Suppressor macrophage (primary cell): ENCODE data around the gene MRPL21.
A peak's percentile ranks its signal among the peaks of the same experiment; 100 is the strongest.
"Not testable (repeated sequence)": the region's sequence is repeated elsewhere in the genome, so short reads cannot be mapped to it uniquely, and the experiment has no call there.

ENCODE experiments used
- DNase-seq, 4 experiments: peaks; one replicate each; pipeline ENCODE4 v3.0.0-alpha.2; 2020 to 2022

The MRPL21 gene

DNA sequence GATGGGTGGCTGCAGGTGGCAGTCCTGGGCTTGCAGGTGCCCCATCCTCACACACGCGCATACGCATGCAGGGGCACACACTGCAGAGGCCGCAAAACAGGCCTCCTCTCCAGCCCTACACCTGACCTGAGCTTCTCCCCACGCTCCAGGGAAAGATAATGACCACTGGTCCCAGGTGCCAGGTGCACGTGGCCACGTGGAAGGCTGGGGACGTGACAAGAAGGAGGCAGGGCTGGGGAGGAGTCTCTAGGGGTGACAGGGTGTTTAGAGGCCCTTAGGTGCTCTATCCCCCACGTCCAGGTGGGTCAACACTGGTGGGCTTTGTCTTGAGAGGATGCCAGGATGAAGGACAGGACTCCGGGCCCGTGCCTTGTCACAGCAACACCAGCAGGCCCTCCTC, 38.4 kb downstream of the MRPL21 start:
- DNase-seq: no peak

DNA sequence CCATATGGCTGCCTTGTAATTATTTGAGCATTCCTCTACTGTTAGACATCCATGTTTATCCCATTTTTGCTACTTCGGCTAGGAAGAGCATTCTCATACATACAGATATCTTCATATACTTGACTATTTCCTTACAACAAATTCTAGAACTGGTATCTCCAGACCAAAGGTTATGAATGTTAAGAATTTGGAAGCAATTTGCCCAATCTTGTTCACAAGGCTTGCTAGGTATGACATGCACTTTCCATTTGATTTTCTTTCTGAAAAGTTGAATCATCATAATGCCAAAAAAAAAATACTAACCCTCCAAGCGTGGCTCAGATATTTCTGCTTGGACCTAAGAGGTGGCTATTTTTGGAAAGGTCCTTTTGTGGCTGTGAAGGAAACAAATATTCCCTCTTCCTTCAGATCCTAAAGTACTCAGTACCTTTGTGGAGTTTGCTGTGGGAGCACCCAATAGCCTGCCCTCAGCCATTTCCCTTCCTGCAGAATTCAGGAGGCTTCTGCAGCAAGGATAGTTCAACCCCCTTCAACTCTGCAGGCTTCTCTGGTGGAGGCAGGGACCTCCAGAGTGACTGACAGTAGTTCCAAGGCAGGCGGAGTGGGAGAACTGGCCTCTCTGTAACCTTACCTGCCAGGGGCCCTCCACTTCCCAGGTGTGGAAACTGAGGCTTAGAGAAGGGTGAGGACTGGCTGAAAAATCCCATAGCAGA, 39.9 kb downstream of the MRPL21 start:
- DNase-seq: no peak

DNA sequence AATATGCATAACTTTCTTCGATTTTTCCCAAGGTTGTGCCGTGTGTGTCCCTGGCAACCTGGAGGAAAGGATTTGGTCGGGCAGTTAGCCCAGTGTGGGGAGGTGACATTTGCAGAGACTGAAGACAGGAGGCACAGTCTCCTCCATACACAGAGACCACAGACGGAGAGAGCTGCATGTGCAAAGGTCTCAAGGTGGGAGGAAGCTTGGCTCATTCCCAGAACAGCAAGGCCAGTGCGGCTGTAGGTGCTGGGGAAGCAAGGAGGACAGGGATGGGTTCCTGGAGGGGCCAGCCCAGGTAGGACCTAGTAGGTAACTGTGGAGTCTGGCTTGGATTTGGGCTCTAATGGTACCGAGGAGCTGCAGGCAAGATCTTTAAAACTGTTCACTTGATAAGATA, 41.2 kb downstream of the MRPL21 start:
- no peak for DNase-seq

DNA sequence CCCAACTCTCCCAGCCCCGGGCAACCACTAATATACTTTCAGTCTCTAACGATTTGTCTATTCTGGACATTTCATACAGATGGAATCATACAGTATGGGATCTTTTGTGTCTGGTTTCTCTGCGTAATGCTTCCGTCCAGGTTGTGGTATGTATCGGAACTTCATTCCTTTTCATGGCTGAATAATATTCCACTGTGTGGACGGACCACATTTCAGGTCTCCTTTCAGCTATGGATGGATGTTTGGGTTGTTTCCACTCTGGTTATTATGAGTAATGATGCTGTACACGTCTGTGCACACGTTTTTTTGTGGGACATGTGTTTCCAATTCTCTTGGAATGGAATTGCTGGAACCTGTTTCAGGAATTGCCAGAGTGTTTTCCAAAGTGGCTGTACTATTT, 44.5 kb downstream of the MRPL21 start:
- DNase-seq: no peak

DNA sequence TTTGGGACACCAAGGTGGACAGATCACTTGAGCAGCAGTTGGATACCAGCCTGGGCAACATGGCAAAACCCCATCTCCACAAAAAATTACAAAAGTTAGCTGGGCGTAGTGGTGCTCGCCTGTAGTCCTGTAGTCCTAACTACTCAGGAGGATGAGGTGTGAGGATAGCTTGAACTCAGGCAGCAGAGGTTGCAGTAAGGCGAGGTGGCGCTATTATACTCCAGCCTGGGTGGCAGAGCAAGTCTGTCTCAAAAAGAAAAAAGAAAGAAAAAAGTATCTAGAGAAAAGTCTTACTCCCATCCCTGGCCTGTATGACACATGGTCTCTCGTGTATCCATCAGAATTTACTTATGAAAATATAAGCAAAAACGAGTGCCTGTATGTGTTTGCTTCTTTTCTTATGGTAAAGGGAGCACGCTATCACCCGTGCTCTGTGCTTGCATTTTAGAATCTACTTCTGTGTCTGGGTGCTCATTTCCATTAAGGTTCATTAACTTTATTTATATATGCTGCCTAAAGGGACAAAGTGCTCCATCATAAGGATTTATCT, 46.5 kb downstream of the MRPL21 start:
- no peak for DNase-seq

DNA sequence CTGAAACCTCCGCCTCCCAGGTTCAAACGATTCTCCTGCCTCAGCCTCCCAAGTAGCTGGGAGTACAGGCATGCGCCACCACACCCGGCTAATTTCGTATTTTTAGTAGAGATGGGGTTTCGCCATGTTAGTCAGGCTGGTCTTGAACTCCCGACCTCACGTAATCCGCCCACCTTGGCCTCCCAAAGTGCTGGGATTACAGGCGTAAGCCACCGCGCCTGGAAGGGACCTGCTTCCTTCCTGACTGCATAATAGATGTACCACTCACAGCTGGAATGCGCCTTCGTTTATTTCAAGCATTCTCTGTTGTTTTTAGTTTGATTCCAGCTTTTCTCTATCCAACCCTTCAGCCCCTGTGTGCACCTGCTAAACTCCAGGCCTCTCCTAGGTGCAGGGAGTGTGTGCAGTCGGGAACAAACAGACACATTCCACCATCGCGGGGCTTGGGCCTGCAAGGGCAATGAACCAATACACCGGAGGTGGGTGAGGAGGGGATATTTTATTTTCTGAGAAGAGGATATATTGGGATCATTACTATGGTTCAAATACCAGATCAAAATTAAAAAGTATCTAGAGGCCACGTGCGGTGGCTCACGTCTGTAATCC, 47.1 kb downstream of the MRPL21 start:
- not testable (repeated sequence) for DNase-seq

DNA sequence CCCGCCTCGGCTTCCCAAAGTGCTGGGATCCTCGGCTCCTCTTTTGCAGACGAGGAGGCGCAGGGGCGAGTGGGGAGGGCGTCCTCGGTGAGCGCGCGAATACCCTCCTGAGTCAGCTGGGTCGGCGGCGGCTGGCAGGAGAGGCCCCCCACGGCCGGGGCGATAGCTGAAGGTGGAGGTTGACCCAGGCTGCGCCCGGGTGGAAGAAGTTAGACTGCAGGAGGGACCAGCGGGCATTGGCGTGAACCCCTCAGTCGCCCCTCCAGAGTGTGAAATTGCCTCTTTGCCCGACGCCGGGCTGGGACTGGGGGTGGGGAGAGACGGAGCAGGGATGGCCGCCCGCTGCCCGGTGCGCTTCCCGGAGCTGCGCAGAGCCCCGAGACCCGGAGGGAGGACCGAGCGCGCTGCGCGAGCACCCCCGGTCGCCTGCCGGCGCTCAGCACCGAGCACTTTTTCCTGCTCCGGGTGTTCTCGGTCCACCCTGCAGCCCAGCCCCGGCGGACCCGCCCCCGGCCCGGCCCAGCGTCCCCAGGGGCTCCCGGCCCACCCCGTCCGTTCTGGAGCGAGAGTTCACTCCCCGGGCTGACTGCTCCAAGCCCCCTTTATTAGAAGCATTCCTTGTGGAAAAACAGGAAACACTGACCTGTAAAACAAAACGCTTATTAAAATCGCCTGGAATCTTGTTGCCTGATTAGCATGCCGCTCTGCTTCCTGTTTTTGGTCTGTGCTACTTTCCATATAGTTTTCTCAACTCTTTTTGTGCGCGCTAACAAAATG, 48.2 kb downstream of the MRPL21 start:
- peak; percentile 56 to 86 (median 70) for DNase-seq

DNA sequence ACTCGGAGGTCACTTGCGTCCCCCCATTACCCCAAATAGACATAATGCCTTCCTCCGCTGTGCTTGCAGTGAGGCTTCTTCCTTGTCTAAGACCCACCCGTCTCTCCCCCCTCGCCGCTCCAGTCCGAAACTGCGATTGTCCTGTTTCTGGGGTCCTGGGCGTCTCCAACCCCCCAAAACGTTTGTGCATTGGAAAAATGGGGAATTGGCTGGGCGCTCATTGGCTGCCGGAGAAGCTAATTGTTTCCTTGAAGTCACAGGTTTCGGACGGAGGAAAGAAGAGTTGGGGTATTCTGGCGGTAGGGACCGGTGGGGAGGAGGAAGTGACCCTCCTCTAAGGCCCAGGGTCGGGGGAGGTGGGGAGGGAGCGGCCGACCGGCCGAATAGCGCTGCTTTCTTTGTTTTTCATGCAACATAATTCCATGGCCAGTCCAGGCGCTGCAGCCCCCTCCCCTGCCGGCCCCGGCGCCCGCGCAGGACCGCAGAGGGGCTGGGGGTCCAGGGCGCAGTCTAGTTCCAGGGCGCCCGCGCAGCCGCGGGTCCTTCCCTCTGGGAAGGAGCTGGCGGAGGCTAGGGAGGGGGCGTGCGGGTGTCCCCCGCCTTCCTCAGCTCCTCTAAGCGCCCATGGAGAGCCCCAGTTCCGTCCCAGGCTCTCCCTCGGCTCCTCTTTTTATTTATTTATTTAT, 49.2 kb downstream of the MRPL21 start:
- peak in 1 of 4 experiments; percentile 21 for DNase-seq

DNA sequence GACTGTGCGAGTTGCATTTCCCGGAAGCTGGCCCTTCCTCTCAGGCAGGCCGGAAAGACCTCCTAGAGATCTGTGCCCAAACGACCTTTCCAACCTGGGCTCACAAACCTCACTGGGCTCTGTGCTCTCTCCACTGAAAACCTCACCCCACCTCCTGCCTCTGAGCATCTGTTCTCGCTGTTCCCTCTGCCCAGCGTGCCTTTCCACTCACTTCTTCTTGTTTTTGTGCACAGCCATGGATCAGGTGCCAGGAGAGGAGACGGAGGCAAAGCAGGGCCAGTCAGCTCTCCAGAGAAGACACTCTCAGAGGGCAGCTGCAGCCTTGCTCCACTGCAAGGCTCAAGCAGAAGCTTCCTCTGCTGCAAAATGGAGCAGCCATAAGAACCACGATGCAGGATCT, 51.0 kb downstream of the MRPL21 start:
- no peak for DNase-seq

DNA sequence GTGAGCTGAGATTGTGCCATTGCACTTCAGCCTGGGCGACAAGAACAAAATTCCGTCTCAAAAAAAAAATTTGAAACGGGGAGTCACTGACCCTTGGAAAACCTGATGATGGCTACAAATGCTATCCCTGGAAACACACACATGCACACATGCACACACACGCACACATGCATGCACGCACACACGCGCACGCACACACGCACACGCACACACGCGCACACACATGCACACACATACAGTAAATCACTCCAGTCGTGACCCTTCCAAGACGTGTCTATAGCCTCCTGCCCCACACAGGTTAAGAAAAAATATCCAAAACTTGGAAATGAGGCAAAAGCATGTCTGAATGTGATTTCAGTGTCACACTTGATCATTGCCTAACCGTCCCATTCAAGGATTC, 55.2 kb downstream of the MRPL21 start:
- DNase-seq: no peak

DNA sequence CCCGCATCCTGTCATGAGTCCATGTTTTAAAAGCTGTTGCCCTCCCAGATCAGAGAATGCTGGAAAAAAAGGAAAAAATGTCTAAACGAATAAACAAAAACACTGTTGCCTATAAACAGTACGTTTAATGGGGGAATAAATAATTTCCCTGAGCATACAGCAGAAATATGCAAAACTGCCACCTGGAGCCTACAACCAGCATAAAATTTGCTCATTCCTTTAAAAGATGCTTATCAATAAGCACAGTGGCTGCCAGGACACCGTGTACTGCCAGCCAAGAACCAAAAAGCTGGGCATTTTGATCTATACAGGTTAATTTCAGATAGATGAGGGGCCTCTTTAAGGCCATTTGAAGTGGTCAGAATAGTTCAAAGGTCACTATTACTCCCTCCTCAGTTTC, 56.2 kb downstream of the MRPL21 start:
- DNase-seq: no peak

DNA sequence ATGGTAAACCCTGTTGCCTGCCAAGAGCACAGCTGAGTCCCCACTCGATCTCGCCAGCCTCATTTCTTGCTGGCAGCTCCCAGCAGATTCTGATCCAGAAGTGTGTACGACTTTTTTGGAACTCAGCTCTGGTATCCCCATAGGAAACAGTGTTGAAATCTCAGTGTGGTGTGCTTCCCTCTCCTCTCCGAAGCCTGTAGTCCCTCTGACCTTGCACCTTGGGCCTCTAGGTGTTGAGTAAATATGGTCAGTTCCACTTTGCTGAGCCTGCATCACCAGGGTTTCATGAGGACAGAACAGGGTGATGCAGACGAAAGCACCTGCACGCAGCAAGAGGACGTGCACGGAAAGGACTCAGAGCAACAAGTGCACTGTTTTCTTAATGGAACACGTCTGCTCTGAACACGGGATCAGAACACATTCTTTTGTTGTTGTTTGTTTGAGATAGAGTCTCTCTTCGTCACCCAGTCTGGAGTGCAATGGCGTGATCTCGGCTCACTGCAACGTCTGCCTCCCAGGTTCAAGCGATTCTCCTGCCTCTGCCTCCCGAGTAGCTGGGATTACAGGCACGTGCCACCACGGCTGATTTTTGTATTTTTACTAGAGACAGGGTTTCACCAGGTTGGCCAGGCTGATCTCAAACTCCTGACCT, 58.2 kb downstream of the MRPL21 start:
- no peak for DNase-seq

DNA sequence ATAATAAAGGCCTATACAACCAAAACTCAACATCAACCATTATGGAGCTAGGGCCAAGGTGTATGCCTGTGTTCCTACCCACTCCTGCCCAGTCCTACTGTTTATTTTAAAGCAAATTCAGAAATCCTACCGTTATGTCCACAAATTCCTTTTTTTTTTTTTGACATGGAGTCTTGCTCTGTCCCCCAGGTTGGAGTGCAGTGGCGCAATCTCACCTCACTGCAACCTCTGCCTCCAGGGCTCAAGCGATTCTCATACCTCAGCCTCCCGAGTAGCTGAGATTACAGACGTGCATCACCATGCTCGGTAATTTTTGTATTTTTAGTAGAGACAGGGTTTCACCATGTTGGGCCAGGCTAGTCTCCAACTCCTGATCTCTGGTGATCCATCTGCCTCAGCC, 58.8 kb downstream of the MRPL21 start:
- DNase-seq: no peak

DNA sequence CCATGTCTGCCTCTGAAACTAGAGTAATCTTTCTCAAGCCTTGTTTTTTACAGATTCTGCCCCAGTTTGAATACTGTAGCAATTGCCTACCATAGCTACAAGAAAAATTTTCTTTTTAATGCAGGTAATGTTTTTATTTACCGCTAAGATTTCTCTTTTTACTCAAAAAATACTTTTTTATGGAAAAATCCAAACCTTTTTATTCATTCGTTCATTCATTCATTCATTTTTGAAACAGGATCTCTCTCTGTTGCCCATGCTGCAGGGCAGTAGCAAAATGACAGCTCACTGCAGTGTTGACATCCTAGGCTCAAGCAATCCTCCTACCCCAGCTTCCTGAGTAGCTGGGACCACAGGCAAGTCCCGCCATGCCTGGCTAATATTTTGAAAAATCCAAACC, 59.3 kb downstream of the MRPL21 start:
- DNase-seq: no peak

DNA sequence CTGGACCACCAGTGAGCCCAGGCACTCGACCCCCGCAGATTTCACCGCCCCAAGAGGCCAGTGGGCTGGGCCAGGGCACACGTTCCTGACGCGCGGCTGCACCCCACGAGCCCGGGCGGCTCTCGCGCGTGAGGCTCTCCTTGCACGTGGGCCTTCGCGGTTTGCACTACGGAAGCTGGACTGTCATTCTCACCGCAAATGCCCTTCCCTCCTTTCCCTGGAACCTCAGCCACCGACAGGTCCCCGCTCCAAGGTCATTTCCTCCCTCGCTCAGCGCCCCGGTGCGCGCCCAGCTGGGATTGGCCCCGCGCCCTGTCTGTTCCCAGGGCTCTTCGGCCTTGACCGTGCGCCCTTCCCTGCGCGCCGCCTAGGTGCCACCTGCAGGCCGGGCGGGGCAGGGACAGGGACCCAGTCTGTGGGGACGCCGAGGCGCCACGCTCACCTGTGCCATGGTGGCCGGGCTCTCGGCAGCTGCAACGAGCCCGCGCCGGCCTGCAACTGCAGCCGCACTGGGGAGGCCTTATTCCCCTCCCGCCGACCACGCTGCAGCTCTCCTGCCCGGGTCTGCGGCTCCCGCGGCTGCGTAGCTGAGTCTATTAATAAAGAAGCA, 59.8 kb downstream of the MRPL21 start:
- peak; percentile 49 to 86 (median 64) for DNase-seq

DNA sequence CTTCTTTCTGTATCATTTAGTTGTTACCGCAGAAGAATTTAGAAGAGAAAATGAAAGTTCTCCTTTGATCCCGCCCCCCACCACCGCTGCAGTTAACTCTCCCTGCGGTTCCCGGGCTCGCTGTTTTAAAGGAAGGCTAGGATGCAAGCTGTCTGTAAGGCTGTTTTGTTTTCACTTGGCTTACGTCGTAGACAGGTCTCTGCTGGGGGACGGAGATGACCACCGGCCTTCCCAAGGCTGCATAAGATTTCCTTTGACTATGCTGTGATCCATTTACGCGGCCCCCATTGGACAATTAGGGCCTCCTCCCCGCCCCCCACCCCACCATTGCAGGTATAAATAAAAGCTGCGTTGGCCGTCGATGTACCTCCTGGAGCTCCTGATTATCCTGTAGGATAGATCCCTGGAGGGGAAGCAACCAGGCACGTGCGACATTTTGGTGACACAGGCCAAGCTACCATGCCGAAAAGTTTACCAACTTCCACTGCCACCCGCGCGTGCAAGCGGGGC, 60.5 kb downstream of the MRPL21 start:
- DNase-seq: peak; percentile 46 to 66 (median 55)

DNA sequence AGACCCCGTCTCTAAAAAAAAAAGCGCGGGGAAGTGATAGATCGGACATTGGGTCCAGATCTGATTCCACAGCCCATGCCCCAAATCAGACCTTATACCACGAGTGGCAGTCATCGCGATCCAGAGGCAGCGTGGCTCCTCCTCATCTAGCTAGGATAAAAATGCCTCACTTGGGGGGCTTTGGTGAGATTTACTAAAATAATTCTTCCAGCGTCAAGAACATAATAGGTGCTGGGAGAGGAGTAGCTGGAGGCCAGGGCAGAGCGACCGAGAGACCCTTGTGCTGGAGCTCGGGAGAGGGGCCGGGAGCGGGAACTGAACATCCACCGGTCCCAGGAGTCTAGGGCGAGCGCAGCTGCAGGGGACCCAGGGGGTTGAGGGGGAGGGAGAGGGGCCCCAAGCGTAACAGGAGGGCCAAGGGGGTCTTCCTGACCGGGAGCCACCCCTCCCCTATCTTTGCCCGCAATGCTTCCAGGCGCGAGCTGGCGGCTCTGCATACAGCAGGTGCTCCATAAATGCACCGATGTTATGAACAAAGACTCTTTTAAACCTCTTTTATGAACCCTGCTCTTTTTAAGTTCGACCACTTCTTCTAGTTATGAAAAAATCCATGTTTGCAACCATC, 61.1 kb downstream of the MRPL21 start:
- DNase-seq: no peak

DNA sequence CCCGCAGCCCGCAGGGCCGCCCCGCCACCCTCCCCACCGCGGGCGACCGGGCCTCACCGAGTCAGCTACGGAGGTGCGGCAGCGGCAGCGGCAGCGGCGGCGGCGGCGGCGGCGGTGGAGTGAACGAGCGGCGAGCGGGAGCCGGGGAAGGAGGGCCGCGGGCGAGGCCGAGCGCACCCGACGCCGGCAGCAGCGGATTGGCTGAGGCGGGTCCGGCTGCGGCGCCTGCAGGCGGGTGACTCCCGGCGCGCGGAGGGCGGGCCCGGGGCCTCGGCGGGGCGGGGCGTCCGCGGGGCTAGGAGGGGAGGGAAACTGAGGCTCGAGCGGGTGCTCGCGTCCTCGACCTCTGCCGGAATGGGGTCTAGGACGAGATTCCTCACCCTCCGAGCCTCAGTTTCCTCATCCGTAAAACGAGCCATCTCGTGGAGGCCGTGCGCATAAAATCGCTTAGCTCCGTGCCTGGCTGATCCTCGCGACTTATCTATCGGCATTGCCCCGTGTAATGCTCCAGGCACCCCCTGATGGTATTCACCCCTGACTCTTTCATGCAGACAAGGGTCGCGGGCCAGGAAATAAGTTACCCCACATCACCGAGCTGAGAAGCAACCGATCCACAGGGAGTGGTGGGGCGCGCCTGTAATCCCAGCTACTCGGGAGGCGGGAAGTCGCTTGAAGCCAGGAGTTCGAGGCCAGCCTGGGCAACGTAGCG, 61.8 kb downstream of the MRPL21 start, which contains the start of gene CPT1A:
CPT1A (minus strand) TSS at position 199 of the 709 bp plus-strand sequence. CDS start 26,442 bp downstream, outside the sequence.
- peak; percentile 79 to 93 (median 86) for DNase-seq
